Panc1 (cell line): ENCODE data around the gene USP9Y. TPM values are rescaled to one million over a fixed set of nuclear protein-coding genes. Genes with fewer than 3 reads are reported as not detected.

Experiments used
- ATAC-seq: fragments of 200-7000 bp; cut with Tn5 transposase; 2 replicates; pipeline ENCODE4 v1.9.1; 2020; ENCODE audit warnings: mild to moderate bottlenecking, moderate library complexity
- BruUV-seq: library from RNA; stranded (reverse); fragments of 400-500 nt; replicated peaks from 2 replicates; lab custom pipeline; 2021; lab: Mats Ljungman, UMichigan
- CTCF ChIA-PET: fragments of 300-600 bp; sonication (Branson Sonifier 250); formaldehyde crosslinking; loops from one replicate; lab custom pipeline; 2022; ENCODE audit warnings: antibody characterized with exemption; lab: Charles Lee
- POLR2A ChIA-PET: fragments of 300-600 bp; sonication (Branson Sonifier 250); formaldehyde crosslinking; loops from one replicate; lab custom pipeline; 2022; ENCODE audit warnings: antibody characterized with exemption; lab: Charles Lee
- DNase-seq: peaks from one replicate; pipeline ENCODE4 v3.0.0-alpha.2; 2010; ENCODE audit warnings: low read depth, low spot score
- H3K27ac ChIP-seq: 2 replicates; pipeline ENCODE4 v1.5.1; 2011; ENCODE audit warnings: mild to moderate bottlenecking, low read length, inconsistent platforms
- H3K27me3 ChIP-seq: fragments of 200-500 bp; sonication (Bioruptor generic); 2 replicates; pipeline ENCODE4 v1.6.0; 2014; ENCODE audit warnings: low read length, inconsistent platforms; ENCODE audit not compliant: control insufficient read depth, insufficient read depth
- H3K36me3 ChIP-seq: fragments of 200-500 bp; sonication (Bioruptor generic); 2 replicates; pipeline ENCODE4 v1.5.1; 2014; ENCODE audit warnings: inconsistent platforms, mild to moderate bottlenecking, low read length, moderate library complexity; ENCODE audit not compliant: control insufficient read depth, insufficient read depth
- H3K4me1 ChIP-seq: 2 replicates; pipeline ENCODE4 v1.5.1; 2011; ENCODE audit warnings: inconsistent platforms, mild to moderate bottlenecking, low read length, moderate library complexity; ENCODE audit not compliant: control insufficient read depth, insufficient read depth
- H3K4me3 ChIP-seq, 2 experiments: 2 replicates each; pipeline ENCODE4 v1.5.1; 2011 to 2012; ENCODE audit warnings: low read depth in 2 of 2, low read length in 2 of 2, mild to moderate bottlenecking in 2 of 2, inconsistent platforms in 1 of 2, moderate library complexity in 1 of 2
- H3K9me3 ChIP-seq: fragments of 200-500 bp; sonication (Bioruptor generic); 2 replicates; pipeline ENCODE4 v1.5.1; 2014; ENCODE audit warnings: low read depth, mild to moderate bottlenecking, inconsistent platforms, low read length, moderate library complexity; ENCODE audit not compliant: control insufficient read depth, insufficient read depth
- CTCF ChIP-seq: fragments of 450-650 bp; IDR thresholded peaks from 2 replicates; pipeline ENCODE4 v1.5.1; 2017; ENCODE audit warnings: mild to moderate bottlenecking
- POLR2AphosphoS5 ChIP-seq: IDR thresholded peaks from 2 replicates; pipeline ENCODE4 v1.6.1; 2012; ENCODE audit warnings: mild to moderate bottlenecking, low read depth, low read length, moderate library complexity
- REST ChIP-seq, 2 experiments: IDR thresholded peaks; 2 replicates each; pipeline ENCODE4 v1.6.1; 2011 to 2012; ENCODE audit warnings: low read depth in 2 of 2, control low read depth in 1 of 2, low read length in 1 of 2, mild to moderate bottlenecking in 1 of 2, moderate library complexity in 1 of 2; ENCODE audit not compliant: insufficient read depth in 1 of 2
- SIN3A ChIP-seq: IDR thresholded peaks from 2 replicates; pipeline ENCODE4 v1.6.1; 2012; ENCODE audit warnings: low read depth, mild to moderate bottlenecking, low read length, moderate library complexity, borderline replicate concordance; ENCODE audit not compliant: insufficient read depth
- TCF7L2 ChIP-seq: IDR thresholded peaks from 2 replicates; pipeline ENCODE4 v1.6.1; 2011; ENCODE audit warnings: mild to moderate bottlenecking, low read depth, low read length, inconsistent platforms
- in situ Hi-C: cut with HindIII; loops from 2 replicates; pipeline ENCODE4 v1.10.0; 2016; ENCODE audit warnings: low sequenced_read_pairs, low pct_unique_long_range_greater_than_20kb
- intact Hi-C: fragments of 100-400 bp; cut with micrococcal nuclease; formaldehyde crosslinking; loops from one replicate; pipeline ENCODE4 v1.10.0; 2022; ENCODE audit not compliant: unreplicated experiment
- total RNA-seq: library from RNA; stranded (reverse); gene quantifications from one replicate; pipeline ENCODE4 v1.2.1, GENCODE V29; 2021; ENCODE audit not compliant: unreplicated experiment

Gene USP9Y
- total RNA-seq, 1 experiment from 2014 or later: 0.05 TPM

GRCh38 chrY:12898604-12899003 lies 197.6 kb downstream of the USP9Y start:
- in situ Hi-C loops (no loop called here), intact Hi-C loops (no loop called here)
- Histone ChIP-seq H3K4me1 (no peaks in the 10 kb centered on the region), H3K36me3 (no peaks in the 10 kb centered on the region), H3K4me3 (no peak overlapping the region), H3K9me3 (no peaks in the 10 kb centered on the region), H3K27me3 (no peaks in the 10 kb centered on the region), H3K27ac (no peak overlapping the region)
- ATAC-seq (no peak), DNase-seq (no peak)
- CTCF ChIA-PET: no interaction called here
- no TSS peak for BruUV-seq
- TF ChIP-seq TCF7L2 (no peak), REST (IDR thresholded peaks at IDR 0.05; ENCODE audit: insufficient read depth in 1 of 2, low read depth in 2 of 2, low read length in 1 of 2) (no peak), CTCF (no peak), POLR2AphosphoS5 (no peak), SIN3A (no peak)
- POLR2A ChIA-PET: no interaction called here

GRCh38 chrY:12904618-12905516 lies 203.8 kb downstream of the USP9Y start, which contains the start of gene DDX3Y:
Gene DDX3Y (plus strand): TSS chrY:12904868. CDS start chrY:12904937, 69 bp downstream.
- ATAC-seq: no peak
- POLR2A ChIA-PET: no interaction called here
- TF ChIP-seq REST (IDR thresholded peaks at IDR 0.05; ENCODE audit: insufficient read depth in 1 of 2, low read depth in 2 of 2, low read length in 1 of 2): no peak
- no peak for TF ChIP-seq CTCF
- no peak for TF ChIP-seq TCF7L2
- no peak for TF ChIP-seq POLR2AphosphoS5
- no peak for TF ChIP-seq SIN3A
- Histone ChIP-seq H3K4me1 (no peaks in the 10 kb centered on the region), H3K4me3 (no peak within 1 kb of the TSS), H3K27me3 (no peaks in the 10 kb centered on the region), H3K27ac (no peak within 1 kb of the TSS), H3K36me3 (no peaks in the 10 kb centered on the region), H3K9me3 (no peaks in the 10 kb centered on the region)
- DNase-seq: no peak
- CTCF ChIA-PET: no interaction called here
- in situ Hi-C loops: no loop called here
- intact Hi-C loops: no loop called here
- BruUV-seq: no TSS peak
